SK-N-SH treated with all-trans-retinoic acid at 6 μM for 48 hours (cell line): ENCODE data around the gene BBC3.

ENCODE experiments used
- ATAC-seq: fragments of 200-7000 bp; cut with Tn5 transposase; 3 replicates; pipeline ENCODE4 v1.9.1; 2020; ENCODE audit warnings: mild to moderate bottlenecking, moderate library complexity
- ARNTL ChIP-seq: fragments of 450-650 bp; formaldehyde crosslinking; IDR thresholded peaks from 2 replicates; pipeline ENCODE4 v1.5.0; 2020; ENCODE audit warnings: low read depth, mild to moderate bottlenecking, moderate library complexity, borderline replicate concordance
- BACH2 ChIP-seq: fragments of 250-450 bp; sonication (Bioruptor Pico); IDR thresholded peaks from 2 replicates; pipeline ENCODE4 v1.9.0; 2021; ENCODE audit warnings: mild to moderate bottlenecking, borderline replicate concordance
- CSDC2 ChIP-seq: fragments of 250-450 bp; sonication (Bioruptor Pico); IDR thresholded peaks from 2 replicates; pipeline ENCODE4 v1.5.0; 2020; ENCODE audit warnings: mild to moderate bottlenecking, moderate library complexity
- CSRNP3 ChIP-seq: fragments of 250-450 bp; sonication (Bioruptor Pico); IDR thresholded peaks from 2 replicates; pipeline ENCODE4 v1.5.1; 2021; ENCODE audit warnings: mild to moderate bottlenecking, moderate library complexity
- ESRRG ChIP-seq: fragments of 250-450 bp; sonication (Bioruptor Pico); IDR thresholded peaks from 2 replicates; pipeline ENCODE4 v1.6.1; 2021; ENCODE audit warnings: mild to moderate bottlenecking
- ISL1 ChIP-seq: fragments of 250-450 bp; sonication (Bioruptor Pico); IDR thresholded peaks from 2 replicates; pipeline ENCODE4 v2.1.2; 2022; ENCODE audit warnings: mild to moderate bottlenecking, moderate library complexity
- PATZ1 ChIP-seq: fragments of 250-450 bp; sonication (Bioruptor Pico); IDR thresholded peaks from 2 replicates; pipeline ENCODE4 v1.8.0; 2020; ENCODE audit warnings: mild to moderate bottlenecking, moderate library complexity, borderline replicate concordance
- PPARA ChIP-seq: fragments of 250-450 bp; sonication (Bioruptor Pico); IDR thresholded peaks from 2 replicates; pipeline ENCODE4 v1.5.0; 2020; ENCODE audit warnings: mild to moderate bottlenecking, borderline replicate concordance
- RARB ChIP-seq: fragments of 250-450 bp; sonication (Bioruptor Pico); IDR thresholded peaks from 2 replicates; pipeline ENCODE4 v1.8.0; 2021; ENCODE audit warnings: mild to moderate bottlenecking, moderate library complexity
- SNAI2 ChIP-seq: fragments of 250-450 bp; sonication (Bioruptor Pico); IDR thresholded peaks from 2 replicates; pipeline ENCODE4 v1.5.0; 2020; ENCODE audit warnings: mild to moderate bottlenecking, moderate library complexity
- TCF4 ChIP-seq: fragments of 250-450 bp; sonication (Bioruptor Pico); IDR thresholded peaks from 2 replicates; pipeline ENCODE4 v1.8.0; 2021; ENCODE audit warnings: mild to moderate bottlenecking, moderate library complexity, borderline replicate concordance
- TSHZ2 ChIP-seq: fragments of 250-450 bp; sonication (Bioruptor Pico); IDR thresholded peaks from 2 replicates; pipeline ENCODE4 v1.5.0; 2020; ENCODE audit warnings: mild to moderate bottlenecking, moderate library complexity
- ZC3H10 ChIP-seq: fragments of 250-450 bp; sonication (Bioruptor Pico); IDR thresholded peaks from 2 replicates; pipeline ENCODE4 v1.5.1; 2021; ENCODE audit warnings: mild to moderate bottlenecking, moderate library complexity
- ZFP3 ChIP-seq: fragments of 250-450 bp; sonication (Bioruptor Pico); IDR thresholded peaks from 2 replicates; pipeline ENCODE4 v1.5.0; 2020; ENCODE audit warnings: mild to moderate bottlenecking, moderate library complexity
- ZFP30 ChIP-seq: fragments of 450-650 bp; formaldehyde crosslinking; IDR thresholded peaks from 2 replicates; pipeline ENCODE4 v1.5.0; 2022; ENCODE audit warnings: mild to moderate bottlenecking, moderate library complexity
- ZNF565 ChIP-seq: fragments of 450-650 bp; formaldehyde crosslinking; conservative IDR thresholded peaks from 2 replicates; pipeline ENCODE4 v1.5.0; 2020; ENCODE audit warnings: low read depth, mild to moderate bottlenecking, moderate library complexity
- ZNF70 ChIP-seq: fragments of 450-650 bp; formaldehyde crosslinking; IDR thresholded peaks from 2 replicates; pipeline ENCODE4 v1.5.0; 2020; ENCODE audit warnings: mild to moderate bottlenecking, moderate library complexity
- ZNF8 ChIP-seq: fragments of 450-650 bp; formaldehyde crosslinking; IDR thresholded peaks from 2 replicates; pipeline ENCODE4 v1.5.0; 2020; ENCODE audit warnings: mild to moderate bottlenecking, moderate library complexity
- TF ChIP-seq, protein P1 (sequence below): fragments of 250-450 bp; sonication (Bioruptor Pico); IDR thresholded peaks from 2 replicates; pipeline ENCODE4 v1.5.1; 2020; ENCODE audit warnings: low read depth, mild to moderate bottlenecking, moderate library complexity

BBC3 gene

GRCh38 chr19:47267350-47267759 lies 36.4 kb upstream of the BBC3 start:
- TF ChIP-seq ZNF70 (CRISPR knock-in tag) (no peak), ARNTL (CRISPR knock-in tag) (no peak), TSHZ2 (CRISPR knock-in tag) (no peak), RARB (CRISPR knock-in tag) (no peak), ZFP30 (CRISPR knock-in tag) (no peak), PATZ1 (no peak), SNAI2 (CRISPR knock-in tag) (no peak), ESRRG (CRISPR knock-in tag) (no peak), ZNF8 (CRISPR knock-in tag) (no peak), ZC3H10 (CRISPR knock-in tag) (no peak), CSDC2 (CRISPR knock-in tag) (no peak), PPARA (CRISPR knock-in tag) (no peak)
- TF ChIP-seq, protein P1, sequence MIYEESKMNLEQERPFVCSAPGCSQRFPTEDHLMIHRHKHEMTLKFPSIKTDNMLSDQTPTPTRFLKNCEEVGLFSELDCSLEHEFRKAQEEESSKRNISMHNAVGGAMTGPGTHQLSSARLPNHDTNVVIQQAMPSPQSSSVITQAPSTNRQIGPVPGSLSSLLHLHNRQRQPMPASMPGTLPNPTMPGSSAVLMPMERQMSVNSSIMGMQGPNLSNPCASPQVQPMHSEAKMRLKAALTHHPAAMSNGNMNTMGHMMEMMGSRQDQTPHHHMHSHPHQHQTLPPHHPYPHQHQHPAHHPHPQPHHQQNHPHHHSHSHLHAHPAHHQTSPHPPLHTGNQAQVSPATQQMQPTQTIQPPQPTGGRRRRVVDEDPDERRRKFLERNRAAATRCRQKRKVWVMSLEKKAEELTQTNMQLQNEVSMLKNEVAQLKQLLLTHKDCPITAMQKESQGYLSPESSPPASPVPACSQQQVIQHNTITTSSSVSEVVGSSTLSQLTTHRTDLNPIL, result no peak
- TF ChIP-seq, all 23 proteins: peak for 0
- ATAC-seq, result no peak

DNA sequence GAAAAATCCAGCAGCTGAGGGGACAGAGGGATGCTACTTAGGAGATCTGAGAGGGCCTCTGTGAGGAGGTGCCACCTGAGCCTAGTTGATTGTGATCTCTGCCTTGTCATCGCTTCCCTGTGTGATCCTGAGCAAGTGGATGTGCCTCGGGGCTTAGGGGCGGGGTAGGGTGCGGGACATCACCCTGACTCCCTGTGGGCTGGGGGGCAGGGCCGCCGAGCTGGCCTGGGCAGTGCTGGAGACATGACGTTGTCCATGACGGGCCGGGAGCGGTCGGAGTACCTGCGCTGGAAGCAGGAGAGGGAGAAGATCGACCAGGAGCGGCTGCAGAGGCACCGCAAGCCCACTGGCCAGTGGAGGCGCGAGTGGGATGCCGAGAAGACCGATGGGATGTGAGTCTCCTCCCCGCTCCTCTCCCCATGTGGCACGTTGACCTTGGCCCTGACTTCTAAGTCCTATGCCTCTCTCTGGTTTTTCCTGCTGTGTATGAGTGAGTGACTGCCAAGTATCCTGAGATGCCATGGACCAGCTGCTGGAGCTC lies 35.5 kb upstream of the BBC3 start:
- no peak for ATAC-seq
- no peak for TF ChIP-seq CSRNP3 (CRISPR knock-in tag)
- TF ChIP-seq ARNTL (CRISPR knock-in tag), result no peak
- TF ChIP-seq ZNF70 (CRISPR knock-in tag), result no peak
- no peak for TF ChIP-seq CSDC2 (CRISPR knock-in tag)
- TF ChIP-seq TSHZ2 (CRISPR knock-in tag), result no peak
- no peak for TF ChIP-seq SNAI2 (CRISPR knock-in tag)
- TF ChIP-seq ZNF565 (CRISPR knock-in tag), result no peak
- TF ChIP-seq ZFP3, result no peak
- TF ChIP-seq BACH2 (CRISPR knock-in tag), result no peak
- no peak for TF ChIP-seq ESRRG (CRISPR knock-in tag)
- no peak for TF ChIP-seq TCF4 (CRISPR knock-in tag)
- TF ChIP-seq PPARA (CRISPR knock-in tag), result no peak
- TF ChIP-seq ISL1 (CRISPR knock-in tag), result no peak
- TF ChIP-seq PATZ1, result no peak
